Large intestine (tissue), 12 donors: ENCODE measurements around the gene NOX1. TPM values are rescaled to one million over a fixed set of nuclear protein-coding genes. Genes with fewer than 3 reads are reported as not detected.

Experiments
- DNase-seq, 2 donors: peaks; one replicate each; pipeline versions ENCODE4 v3.0.0 to v3.0.0-alpha.2; 2013
- H3K27ac ChIP-seq: one replicate; pipeline ENCODE4 v1.5.1; 2013; ENCODE audit warnings: low read length
- H3K27me3 ChIP-seq: 2 replicates; pipeline ENCODE4 v1.6.1; 2013; ENCODE audit warnings: low read length; ENCODE audit not compliant: control insufficient read depth, insufficient read depth
- H3K36me3 ChIP-seq: 2 replicates; pipeline ENCODE4 v1.6.1; 2013; ENCODE audit warnings: low read length; ENCODE audit not compliant: control insufficient read depth, insufficient read depth
- H3K4me1 ChIP-seq: one replicate; pipeline ENCODE4 v1.6.1; 2013; ENCODE audit warnings: low read length; ENCODE audit not compliant: control insufficient read depth, insufficient read depth
- H3K4me3 ChIP-seq: one replicate; pipeline ENCODE4 v1.5.1; 2013; ENCODE audit warnings: low read length
- H3K9me3 ChIP-seq: one replicate; pipeline ENCODE4 v1.6.1; 2013; ENCODE audit warnings: mild to moderate bottlenecking, low read depth, low read length, moderate library complexity; ENCODE audit not compliant: control insufficient read depth
- WGBS: methylation state at CpG from one replicate; pipeline ENCODE4 v1.1.5; 2013; ENCODE audit warnings: low lambda C conversion rate; ENCODE audit not compliant: insufficient coverage; 5-methylcytosine and 5-hydroxymethylcytosine counted together
- long read RNA-seq, 11 donors: transcript quantifications; one replicate each; lab custom pipeline, GENCODE V29; 2026
- polyA plus RNA-seq: library from polyadenylated mRNA; unstranded; fragments of 120-200 nt; gene quantifications from one replicate; pipeline ENCODE4 v1.2.1, GENCODE V29; 2013

NOX1 gene
- polyA plus RNA-seq, result 1.8 TPM
- long read RNA-seq, donor 1, result 0 reads
- long read RNA-seq, donor 2, partial matches to known transcripts, result 0 of 2 reads
- long read RNA-seq, donor 2, other reads (novel, unspliced or antisense), result 0 of 2 reads
- long read RNA-seq, donor 3, result 0 reads
- long read RNA-seq, donor 4, result 0 reads
- long read RNA-seq, donor 5, transcript NOX1-204 (13 exons, 2,529 nt), result major isoform, 5 of 5 reads
- long read RNA-seq, donor 5, partial matches to known transcripts, result 0 of 5 reads
- long read RNA-seq, donor 5, other reads (novel, unspliced or antisense), result 0 of 5 reads
- long read RNA-seq, donor 6, result 0 reads
- long read RNA-seq, donor 7, result 0 reads
- long read RNA-seq, donor 8, result 0 reads
- long read RNA-seq, donor 9, partial matches to known transcripts, result 0 of 1 reads
- long read RNA-seq, donor 9, other reads (novel, unspliced or antisense), result 0 of 1 reads
- long read RNA-seq, donor 10, partial matches to known transcripts, result 5 of 5 reads
- long read RNA-seq, donor 10, other reads (novel, unspliced or antisense), result 0 of 5 reads
- long read RNA-seq, donor 11, partial matches to known transcripts, result 0 of 2 reads
- long read RNA-seq, donor 11, other reads (novel, unspliced or antisense), result 0 of 2 reads

DNA sequence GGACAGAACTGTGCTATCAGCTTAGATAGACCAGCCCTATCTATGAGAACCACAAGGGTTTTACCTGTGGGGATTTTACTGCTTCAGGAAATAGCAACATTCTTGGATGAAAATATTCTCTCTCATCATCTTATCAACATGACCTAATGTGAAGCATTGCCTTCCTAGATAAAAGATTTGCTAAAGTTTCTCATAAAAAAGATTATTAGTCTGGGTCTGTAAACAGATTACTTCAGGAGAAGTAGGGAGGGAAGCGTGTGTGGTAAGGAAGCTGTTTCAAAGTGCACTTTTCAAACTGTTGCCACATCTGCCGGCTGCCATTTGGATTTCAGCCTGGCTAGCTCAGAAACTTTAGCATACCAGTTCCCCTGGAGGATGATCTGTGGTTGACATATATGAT lies at the start of gene NOX1:
TSS of gene NOX1 (minus strand) at position 35 of the 400 bp plus-strand sequence. CDS start 220 bp downstream, outside the sequence.
- no peak within 1 kb of the TSS for H3K4me3 ChIP-seq
- no peaks in the 10 kb centered on the region for H3K36me3 ChIP-seq
- H3K27ac ChIP-seq, result peak within 1 kb of the TSS; percentile 68
- DNase-seq, result peak; percentile 42 to 72
- no peaks in the 10 kb centered on the region for H3K9me3 ChIP-seq
- H3K4me1 ChIP-seq, result no peaks in the 10 kb centered on the region
- no CpG with 5 or more reads among the region's 2 CpGs for WGBS
- no peaks in the 10 kb centered on the region for H3K27me3 ChIP-seq

DNA sequence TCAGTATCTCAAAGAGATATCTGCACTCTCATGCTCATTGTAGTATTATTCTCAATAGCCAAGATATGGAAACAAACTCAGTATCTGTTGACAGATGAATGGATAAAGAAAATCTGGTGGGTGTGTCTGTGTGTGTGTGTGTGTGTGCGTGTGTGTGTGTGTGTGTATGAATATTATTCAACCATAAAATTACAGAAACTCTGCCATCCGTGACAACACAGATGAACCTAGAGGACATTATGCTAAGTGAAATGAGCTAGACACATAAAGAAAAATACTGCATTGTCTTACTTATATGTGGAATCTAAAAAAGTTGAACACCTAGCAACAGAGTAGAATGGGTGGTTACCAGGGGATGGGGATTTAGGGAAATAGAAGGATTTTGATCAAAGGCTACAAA lies 41.4 kb upstream of the NOX1 start:
- H3K36me3 ChIP-seq, result no peaks in the 10 kb centered on the region
- no peak for DNase-seq
- H3K27ac ChIP-seq, result no peak overlapping the region
- H3K4me3 ChIP-seq, result no peak overlapping the region
- WGBS, result no CpG with 5 or more reads among the region's 2 CpGs
- no peaks in the 10 kb centered on the region for H3K9me3 ChIP-seq
- H3K4me1 ChIP-seq, result no peaks in the 10 kb centered on the region
- H3K27me3 ChIP-seq, result no peaks in the 10 kb centered on the region

DNA sequence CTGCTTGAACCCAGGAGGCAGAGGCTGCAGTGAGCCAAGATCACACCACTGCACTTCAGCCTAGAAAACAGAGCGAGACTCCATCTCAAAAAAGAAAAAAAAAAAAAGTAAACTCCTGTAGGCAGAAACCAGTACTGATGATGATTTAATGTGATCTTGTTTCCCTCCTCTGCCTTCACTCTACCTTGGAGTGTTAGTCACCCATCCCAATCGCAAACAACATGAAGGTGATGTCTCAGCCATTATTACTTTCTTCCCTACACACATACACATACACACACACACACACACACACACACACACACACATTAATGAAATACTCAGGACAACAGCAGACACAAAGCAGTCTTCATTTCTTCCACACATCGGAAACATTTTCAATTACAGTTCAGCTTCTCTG lies 39.0 kb upstream of the NOX1 start:
- Histone ChIP-seq H3K9me3 (no peaks in the 10 kb centered on the region), H3K36me3 (no peaks in the 10 kb centered on the region), H3K4me3 (no peak overlapping the region), H3K27me3 (no peaks in the 10 kb centered on the region), H3K27ac (no peak overlapping the region), H3K4me1 (no peaks in the 10 kb centered on the region)
- 80% methylated on average over 1 of the region's 3 CpGs for WGBS
- no peak for DNase-seq

DNA sequence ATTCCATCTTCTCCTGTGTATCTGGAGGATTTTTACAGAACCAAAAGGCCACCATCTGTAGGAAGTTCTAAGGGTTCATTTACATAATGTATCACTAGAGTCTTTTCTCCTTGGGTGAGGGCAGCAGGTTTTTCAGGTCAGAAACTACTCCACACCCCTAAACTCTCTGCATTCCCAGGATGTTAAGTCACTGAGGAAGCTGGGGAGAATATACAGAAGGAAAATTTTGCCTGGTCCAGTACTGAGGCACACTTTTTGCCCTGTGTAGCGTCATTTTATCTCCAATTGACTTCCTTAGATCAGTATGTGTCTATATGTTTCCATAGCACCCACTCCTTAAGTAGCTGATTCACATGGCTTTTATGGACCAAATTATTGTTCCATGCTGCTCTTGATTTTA lies 37.6 kb upstream of the NOX1 start:
- no peaks in the 10 kb centered on the region for H3K36me3 ChIP-seq
- H3K4me3 ChIP-seq, result no peak overlapping the region
- no peak for DNase-seq
- no peaks in the 10 kb centered on the region for H3K27me3 ChIP-seq
- no CpG with 5 or more reads among the region's 1 CpG for WGBS
- H3K27ac ChIP-seq, result no peak overlapping the region
- no peaks in the 10 kb centered on the region for H3K4me1 ChIP-seq
- H3K9me3 ChIP-seq, result no peaks in the 10 kb centered on the region

DNA sequence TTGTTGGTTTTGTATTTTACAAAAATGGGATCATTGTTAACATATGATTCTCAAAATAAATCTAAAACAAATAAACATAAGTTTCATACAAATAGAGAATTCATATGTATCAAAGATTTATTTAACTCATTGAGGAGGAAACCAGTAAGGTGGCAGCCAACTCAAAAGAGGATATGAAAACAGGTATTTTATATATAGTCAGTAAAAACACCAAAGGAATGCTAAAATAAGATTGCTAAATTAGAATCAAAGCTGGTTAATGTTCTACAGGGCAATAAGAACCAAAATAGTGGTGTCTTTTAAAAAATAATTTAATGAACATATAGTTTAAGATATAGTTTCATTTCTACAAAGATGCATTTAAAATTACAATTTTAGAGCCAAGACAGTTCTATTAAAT lies 31.5 kb upstream of the NOX1 start:
- Histone ChIP-seq H3K9me3 (no peaks in the 10 kb centered on the region), H3K4me1 (no peaks in the 10 kb centered on the region), H3K36me3 (no peaks in the 10 kb centered on the region), H3K4me3 (no peak overlapping the region), H3K27ac (no peak overlapping the region), H3K27me3 (no peaks in the 10 kb centered on the region)
- DNase-seq, result no peak

DNA sequence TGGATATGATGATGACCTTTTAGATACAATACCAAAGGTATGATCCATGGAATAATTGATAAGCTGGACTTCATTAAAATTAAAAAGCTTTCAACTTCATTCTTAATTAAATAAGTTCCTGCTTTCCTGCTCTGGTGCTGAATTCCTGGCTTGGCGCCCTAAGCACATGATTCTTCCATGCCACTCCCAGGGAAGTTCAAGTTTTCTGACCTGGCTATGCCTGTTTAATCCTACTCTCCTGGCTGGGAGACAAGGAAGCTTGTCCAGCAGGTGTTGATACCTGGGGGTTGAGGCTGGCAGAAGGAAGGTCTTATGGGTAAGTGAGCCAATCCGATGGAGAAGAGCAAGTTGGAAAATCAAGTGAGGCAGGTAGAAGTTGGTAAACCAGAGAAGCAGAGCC lies 30.3 kb upstream of the NOX1 start:
- no peaks in the 10 kb centered on the region for H3K27me3 ChIP-seq
- DNase-seq, result no peak
- no peak overlapping the region for H3K27ac ChIP-seq
- WGBS, result 100% methylated on average over 1 of the region's 2 CpGs
- H3K4me1 ChIP-seq, result no peaks in the 10 kb centered on the region
- H3K9me3 ChIP-seq, result no peaks in the 10 kb centered on the region
- no peaks in the 10 kb centered on the region for H3K36me3 ChIP-seq
- no peak overlapping the region for H3K4me3 ChIP-seq

DNA sequence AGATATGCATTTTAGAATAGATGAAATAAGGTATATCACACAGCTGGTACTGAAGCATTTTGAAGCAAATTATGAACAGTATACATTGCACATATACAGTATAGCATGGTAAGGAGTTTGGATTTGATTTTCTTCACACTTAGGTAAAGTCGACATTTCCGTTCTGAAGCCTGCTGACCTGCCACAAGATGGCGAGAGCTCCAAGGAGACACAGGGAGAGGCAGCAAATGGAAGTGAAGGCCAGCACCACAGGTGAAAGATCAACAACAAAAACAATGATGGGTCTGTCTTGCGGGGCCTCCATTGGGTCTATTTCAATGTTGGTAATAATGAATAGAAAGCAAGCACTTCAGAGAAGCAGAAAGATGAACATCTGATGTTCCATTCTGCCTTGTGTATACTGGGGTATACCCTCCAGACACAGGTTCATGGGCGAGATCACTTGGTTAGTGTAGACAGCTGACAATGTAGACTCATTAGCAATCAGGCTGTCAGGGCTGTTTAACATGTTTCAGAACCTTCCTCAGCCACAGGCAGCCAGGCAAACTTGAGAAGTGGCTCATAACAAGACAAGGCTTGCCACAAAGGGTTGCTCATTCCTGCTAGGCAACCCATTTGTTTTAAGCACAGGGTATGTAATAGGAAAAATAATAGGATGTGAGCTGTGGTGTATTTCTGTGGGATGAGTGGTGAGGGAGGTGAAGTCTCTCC lies 21.4 kb upstream of the NOX1 start:
- Histone ChIP-seq H3K27ac (no peak overlapping the region), H3K4me3 (no peak overlapping the region), H3K36me3 (no peaks in the 10 kb centered on the region), H3K27me3 (no peaks in the 10 kb centered on the region), H3K4me1 (no peaks in the 10 kb centered on the region), H3K9me3 (no peaks in the 10 kb centered on the region)
- peak in 1 of 2 donors; percentile 19 for DNase-seq
- no CpG with 5 or more reads among the region's 5 CpGs for WGBS

DNA sequence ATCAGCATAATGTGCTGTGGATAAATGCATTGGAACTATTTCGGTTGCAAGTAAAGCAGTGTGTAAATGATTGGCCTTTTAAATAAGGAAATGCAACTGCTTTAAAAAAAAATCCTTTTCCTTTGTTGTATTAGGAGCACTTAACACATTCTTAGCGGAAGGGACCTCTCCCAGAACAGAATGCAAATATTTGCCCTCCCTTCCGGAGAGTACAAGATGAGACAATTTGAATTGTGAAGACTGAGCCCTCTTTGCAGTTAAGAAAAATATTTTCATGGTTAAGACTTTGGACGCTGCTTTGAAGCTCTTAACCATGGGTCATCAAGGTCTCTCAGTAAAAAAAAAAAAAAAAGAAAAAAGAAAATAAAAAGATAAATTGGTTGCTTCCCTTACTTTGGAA lies 9.5 kb upstream of the NOX1 start:
- no CpG with 5 or more reads among the region's 4 CpGs for WGBS
- no peaks in the 10 kb centered on the region for H3K36me3 ChIP-seq
- H3K27me3 ChIP-seq, result no peaks in the 10 kb centered on the region
- no peak overlapping the region for H3K4me3 ChIP-seq
- DNase-seq, result peak in 1 of 2 donors; percentile 31
- no peaks in the 10 kb centered on the region for H3K4me1 ChIP-seq
- H3K27ac ChIP-seq, result peak overlapping the region; percentile 58
- no peaks in the 10 kb centered on the region for H3K9me3 ChIP-seq

DNA sequence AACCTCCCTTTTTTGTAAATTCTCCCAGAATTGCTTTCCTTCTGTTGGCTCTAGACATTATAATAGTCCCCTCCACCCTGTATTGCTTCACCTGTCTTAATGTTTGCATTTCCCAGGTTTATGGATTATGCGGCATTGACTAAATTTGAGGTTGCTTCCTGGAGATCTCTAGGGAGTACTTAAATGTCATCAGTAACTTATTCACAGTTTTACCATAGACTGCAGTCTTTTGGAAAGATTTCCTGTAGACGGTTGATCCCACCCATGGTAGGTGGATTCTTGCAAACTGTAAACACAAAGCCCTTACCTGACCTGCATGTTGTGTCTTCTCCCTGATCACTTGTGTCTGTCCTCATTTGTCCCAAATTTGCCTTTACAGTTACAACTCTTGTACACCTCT lies 6.2 kb upstream of the NOX1 start:
- no CpG with 5 or more reads among the region's 2 CpGs for WGBS
- Histone ChIP-seq H3K27me3 (no peaks in the 10 kb centered on the region), H3K9me3 (no peaks in the 10 kb centered on the region), H3K27ac (no peak overlapping the region), H3K36me3 (no peaks in the 10 kb centered on the region), H3K4me3 (no peak overlapping the region), H3K4me1 (no peaks in the 10 kb centered on the region)
- peak in 1 of 2 donors; percentile 41 for DNase-seq

DNA sequence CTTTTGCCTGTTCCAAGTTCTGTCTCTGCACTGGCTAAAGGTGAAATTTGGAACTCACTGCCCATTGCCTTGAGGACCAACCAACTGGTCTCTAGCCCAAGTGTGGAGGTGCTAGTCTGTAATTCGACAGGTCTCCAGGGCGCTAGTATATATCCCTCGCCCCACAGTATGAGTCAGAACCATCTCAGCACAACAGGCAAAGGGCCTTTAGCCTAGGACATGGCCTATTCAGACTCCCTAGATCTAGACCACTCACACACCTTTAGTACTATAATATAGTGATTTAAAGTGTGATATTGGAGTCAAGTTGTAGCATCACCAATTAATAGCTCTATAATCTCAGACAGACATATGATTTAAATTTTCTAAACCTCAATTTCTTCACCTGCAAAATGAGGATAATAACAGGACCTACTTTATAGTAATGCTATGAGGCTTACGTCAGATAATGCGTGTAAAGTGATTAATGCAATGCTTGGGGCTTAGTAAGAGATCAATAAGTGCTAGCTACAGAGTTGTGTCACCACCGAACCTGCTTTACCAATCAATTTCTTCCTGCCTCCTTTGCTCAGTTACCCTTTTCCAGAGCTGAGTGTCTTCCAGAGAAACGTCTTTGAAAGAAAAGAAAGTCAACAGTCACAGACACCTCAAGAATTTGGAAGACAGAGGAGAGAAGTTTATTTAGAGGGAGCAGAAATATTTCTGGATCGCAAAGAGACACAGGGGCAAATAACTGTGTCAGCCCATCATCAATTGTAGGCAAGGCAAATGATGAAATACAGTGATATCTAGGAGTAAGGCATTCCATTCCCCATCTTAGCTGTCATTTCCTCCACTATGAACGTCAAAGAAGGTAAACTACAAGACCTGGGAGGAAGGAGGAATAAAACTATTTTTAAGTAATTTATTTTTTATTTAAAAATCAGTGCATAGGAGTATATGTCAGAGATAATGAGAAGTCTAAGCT lies 2.3 kb downstream of the NOX1 start:
- no peaks in the 10 kb centered on the region for H3K9me3 ChIP-seq
- H3K27me3 ChIP-seq, result no peaks in the 10 kb centered on the region
- no peaks in the 10 kb centered on the region for H3K4me1 ChIP-seq
- DNase-seq, result no peak
- no peak overlapping the region for H3K27ac ChIP-seq
- no CpG with 5 or more reads among the region's 9 CpGs for WGBS
- no peak overlapping the region for H3K4me3 ChIP-seq
- no peaks in the 10 kb centered on the region for H3K36me3 ChIP-seq
